ENCODE results near the gene PRDX3.

The PRDX3 gene

GRCh38 chr10:119207713-119208552 lies 29.3 kb upstream of the PRDX3 start:
- in situ Hi-C loops (cut with HindIII; ENCODE audit: low sequenced_read_pairs): no loop called here

DNA sequence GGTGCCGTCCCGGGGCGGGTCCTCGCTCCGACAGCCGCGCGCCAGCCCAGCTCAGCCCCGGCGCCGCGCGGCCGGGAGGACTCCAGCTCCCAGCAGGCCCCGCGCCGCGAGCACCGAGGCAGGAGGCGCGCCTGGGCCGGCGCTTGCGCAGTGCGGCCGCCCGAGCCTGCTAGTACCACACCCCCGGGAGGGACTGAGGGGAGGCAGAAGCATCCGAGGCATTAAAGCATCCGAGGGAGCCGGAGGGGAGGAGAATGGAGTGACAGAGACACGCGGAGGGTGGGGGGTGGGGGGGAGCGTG lies 28.7 kb upstream of the PRDX3 start, which contains the start of gene GRK5:
GRK5 (plus strand) TSS at position 206 of the 301 bp plus-strand sequence. CDS start 347 bp downstream, outside the sequence.
- H3K4me3 ChIP-seq (ENCODE audit: low read depth, low read length): peak within 1 kb of the TSS; percentile 81
- TF ChIP-seq CTCF (IDR thresholded peaks at IDR 0.05; ENCODE audit: low read depth, low read length): no peak
- in situ Hi-C loops (cut with HindIII; ENCODE audit: low sequenced_read_pairs): no loop called here
- peak; percentile 97 for DNase-seq (ENCODE audit: low read depth, low spot score)

More at GRCh38 chr10:119207713-119208552, 29.3 kb upstream of the PRDX3 start:
- TF ChIP-seq CTCF (IDR thresholded peaks at IDR 0.05; ENCODE audit: low read depth, low read length): no peak
- H3K4me3 ChIP-seq (ENCODE audit: low read depth, low read length): peak overlapping the region; percentile 81
- DNase-seq (ENCODE audit: low read depth, low spot score): peak; percentile 59

GRCh38 chr10:119206603-119207365 lies 28.2 kb upstream of the PRDX3 start:
- in situ Hi-C loops (cut with HindIII; ENCODE audit: low sequenced_read_pairs): no loop called here
- TF ChIP-seq CTCF (IDR thresholded peaks at IDR 0.05; ENCODE audit: low read depth, low read length): peak; percentile 49
- DNase-seq (ENCODE audit: low read depth, low spot score): peak; percentile 46
- H3K4me3 ChIP-seq (ENCODE audit: low read depth, low read length): peak overlapping the region; percentile 46

DNA sequence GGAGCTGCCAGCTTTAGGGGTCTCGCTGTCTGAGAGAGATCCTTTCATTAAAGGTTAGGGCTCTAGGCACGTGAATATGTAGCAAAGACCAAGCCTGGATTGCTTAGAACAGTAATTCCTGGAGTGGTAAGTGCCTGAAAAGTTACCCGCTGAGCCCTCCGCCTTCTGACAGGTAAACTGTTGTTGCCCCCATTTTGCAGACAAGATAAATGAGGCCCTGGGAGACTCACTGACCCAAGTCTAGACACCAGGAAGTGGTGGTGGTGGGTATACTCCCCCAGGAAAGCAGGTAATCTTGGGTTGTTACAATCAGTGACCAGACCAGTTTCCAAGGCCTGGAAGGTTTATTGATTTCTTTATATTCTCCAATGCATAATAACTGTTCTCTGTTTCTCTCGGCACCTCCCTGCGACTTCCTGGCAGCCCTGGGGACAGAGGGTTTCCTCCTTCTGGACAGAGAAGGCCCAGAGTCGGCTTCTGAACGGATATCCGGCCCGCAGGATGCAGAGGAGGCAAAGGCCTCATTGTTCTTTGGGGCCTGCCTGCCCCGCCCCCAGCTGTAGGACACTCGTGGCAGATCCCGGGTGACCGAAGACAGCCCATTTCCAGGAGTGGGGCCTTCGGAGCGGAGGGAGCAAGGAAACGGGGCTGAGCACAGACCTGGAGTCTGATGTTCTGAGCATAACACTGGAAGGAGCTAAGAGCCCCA lies 27.4 kb upstream of the PRDX3 start:
- TF ChIP-seq CTCF (IDR thresholded peaks at IDR 0.05; ENCODE audit: low read depth, low read length): no peak
- in situ Hi-C loops (cut with HindIII; ENCODE audit: low sequenced_read_pairs): no loop called here
- no peak for DNase-seq (ENCODE audit: low read depth, low spot score)
- H3K4me3 ChIP-seq (ENCODE audit: low read depth, low read length): peak overlapping the region; percentile 46

DNA sequence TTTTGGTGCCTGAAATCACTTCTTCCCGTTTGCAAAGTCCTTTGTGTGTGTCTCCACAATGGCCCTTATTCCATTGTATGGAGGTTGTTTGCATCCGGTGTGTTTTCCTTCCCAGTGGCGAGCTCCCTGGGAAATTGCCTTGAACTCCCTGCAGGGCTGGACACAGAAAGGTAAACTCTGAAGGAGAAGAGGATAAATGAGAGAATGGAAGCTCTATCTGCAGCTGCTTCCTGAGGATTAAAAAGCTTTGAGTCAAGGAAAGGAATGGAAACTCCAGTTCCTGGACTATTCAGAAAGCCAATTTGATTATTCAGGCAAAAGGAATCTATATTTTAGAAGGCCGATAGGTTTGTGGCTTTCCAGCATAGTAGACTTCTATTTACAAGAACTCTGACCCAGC lies 24.4 kb upstream of the PRDX3 start:
- no peak overlapping the region for H3K4me3 ChIP-seq (ENCODE audit: low read depth, low read length)
- in situ Hi-C loops (cut with HindIII; ENCODE audit: low sequenced_read_pairs): no loop called here
- no peak for TF ChIP-seq CTCF (IDR thresholded peaks at IDR 0.05; ENCODE audit: low read depth, low read length)
- DNase-seq (ENCODE audit: low read depth, low spot score): peak; percentile 61

DNA sequence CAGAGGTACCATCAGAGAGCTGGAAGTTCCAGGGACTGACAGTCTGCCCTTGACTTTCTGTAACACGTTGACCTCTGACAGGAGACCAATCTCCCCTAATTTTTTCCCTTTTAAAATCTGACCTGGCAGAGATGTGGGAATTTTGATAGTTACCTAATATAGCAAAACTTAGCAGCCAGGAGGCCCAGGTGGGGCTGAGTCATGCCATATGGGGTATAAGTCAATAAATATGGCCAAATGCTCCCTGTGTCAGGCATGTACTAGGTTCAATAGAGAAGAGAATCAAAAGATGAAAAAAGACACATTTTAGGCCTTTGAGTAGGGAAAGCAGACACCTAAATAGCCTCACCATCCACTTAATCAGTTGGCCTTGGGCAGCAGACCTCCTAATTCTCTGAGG lies 22.6 kb upstream of the PRDX3 start:
- H3K4me3 ChIP-seq (ENCODE audit: low read depth, low read length): no peak overlapping the region
- no peak for DNase-seq (ENCODE audit: low read depth, low spot score)
- TF ChIP-seq CTCF (IDR thresholded peaks at IDR 0.05; ENCODE audit: low read depth, low read length): no peak
- in situ Hi-C loops (cut with HindIII; ENCODE audit: low sequenced_read_pairs): no loop called here

All from astrocyte of the spinal cord (primary cell).